HCT116 (cell line): Measurements from ENCODE around the gene CTBP1.

Experiments used
- CTCF ChIP-seq, 3 experiments: fragments of 200-600 bp in 1 of 3; sonication (generic) in 1 of 3; IDR thresholded peaks in 2 of 3; conservative IDR thresholded peaks in 1 of 3; 2 replicates each; pipeline ENCODE4 v1.5.1; 2012 to 2017; ENCODE audit warnings: low read depth in 2 of 3, low read length in 2 of 3, antibody characterized with exemption in 1 of 3, borderline replicate concordance in 1 of 3, control low read depth in 1 of 3, mild to moderate bottlenecking in 1 of 3, mixed read lengths in 1 of 3, mixed run types in 1 of 3, moderate library complexity in 1 of 3; ENCODE audit not compliant: insufficient read depth in 1 of 3
- ELF1 ChIP-seq: IDR thresholded peaks from 2 replicates; pipeline ENCODE4 v1.6.1; 2012; ENCODE audit warnings: low read depth, borderline replicate concordance
- EZH2 ChIP-seq: fragments of 200-600 bp; sonication (generic); IDR thresholded peaks from 2 replicates; pipeline ENCODE4 v1.6.1; 2017; ENCODE audit warnings: antibody characterized with exemption, mixed run types
- POLR2A ChIP-seq: IDR thresholded peaks from 2 replicates; pipeline ENCODE4 v1.7.0; 2011; ENCODE audit warnings: borderline replicate concordance; ENCODE audit not compliant: insufficient read depth, insufficient read length; ENCODE audit errors: extremely low read depth
- POLR2AphosphoS5 ChIP-seq: IDR thresholded peaks from 2 replicates; pipeline ENCODE4 v1.6.1; 2011; ENCODE audit warnings: mild to moderate bottlenecking, low read depth, low read length, moderate library complexity

DNA sequence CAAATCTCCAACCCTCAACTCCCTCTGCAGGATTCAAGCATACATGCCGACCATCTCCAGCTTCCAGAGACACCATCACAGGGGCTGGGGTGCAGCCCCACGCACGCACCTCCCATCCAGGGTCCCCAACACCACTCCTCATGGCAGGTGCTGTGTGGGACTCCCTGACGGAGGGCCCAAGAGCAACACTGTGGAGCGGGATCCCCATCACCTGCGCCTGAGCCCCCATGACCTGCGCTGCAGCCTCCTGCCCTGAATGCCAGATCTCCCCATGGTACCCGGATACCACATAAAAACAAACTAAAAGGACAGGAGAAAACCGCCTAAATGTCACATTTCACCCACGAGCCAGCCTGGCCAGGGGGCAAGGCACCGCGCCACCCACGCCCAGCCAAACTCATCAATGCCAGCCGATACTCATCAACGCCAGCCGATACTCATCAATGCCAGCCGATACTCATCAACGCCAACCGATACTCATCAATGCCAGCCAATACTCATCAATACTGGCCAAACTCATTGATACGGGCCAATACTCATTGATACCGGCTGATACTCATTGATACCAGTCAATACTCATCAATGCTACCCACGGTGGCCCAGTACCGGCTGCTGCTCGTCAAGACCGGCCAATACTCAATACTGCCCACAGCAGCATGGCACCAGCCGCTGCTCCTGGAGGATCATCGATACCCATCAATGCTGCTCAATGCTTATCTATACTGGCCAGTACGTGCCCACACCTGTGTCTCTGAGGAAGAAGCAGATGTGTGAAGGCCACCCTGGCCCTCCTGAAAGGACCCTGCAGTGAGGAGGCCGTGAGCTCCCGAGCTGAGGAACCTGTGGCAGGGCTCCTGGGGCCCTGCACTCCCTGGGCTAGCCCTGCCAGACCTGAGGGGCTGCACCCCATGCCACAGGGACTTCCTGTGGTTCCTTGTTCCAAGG is 6.2 kb downstream of the CTBP1 start:
- TF ChIP-seq CTCF (IDR thresholded peaks at IDR 0.05 in 2 of 3, conservative IDR thresholded peaks at IDR 0.05 in 1 of 3; ENCODE audit: borderline replicate concordance in 1 of 3, insufficient read depth in 1 of 3, low read depth in 2 of 3, low read length in 2 of 3) (no peak), POLR2AphosphoS5 (no peak), POLR2A (no peak), ELF1 (no peak), EZH2 (no peak)
